Measurements from ENCODE around the gene CFL2. TPM values are rescaled to one million over a fixed set of nuclear protein-coding genes. Genes with fewer than 3 reads are reported as not detected.
"Not testable (repeated sequence)": the region's sequence is repeated elsewhere in the genome, so short reads cannot be mapped to it uniquely, and the experiment has no call there.

The CFL2 gene
- 10 to 100 TPM; 60.0 to 80.8 (median 65.7) TPM for polyA plus RNA-seq (ENCODE audit: insufficient read length in 3 of 3)
- long read RNA-seq, donor 1, full-length matches to known transcripts, result 14 of 14 reads
- long read RNA-seq, donor 1, partial matches to known transcripts, result 0 of 14 reads
- long read RNA-seq, donor 1, other reads (novel, unspliced or antisense), result 0 of 14 reads
- long read RNA-seq, donor 2, full-length matches to known transcripts, result 10 of 10 reads
- long read RNA-seq, donor 2, partial matches to known transcripts, result 0 of 10 reads
- long read RNA-seq, donor 2, other reads (novel, unspliced or antisense), result 0 of 10 reads
- long read RNA-seq, donor 3, full-length matches to known transcripts, result 22 of 27 reads
- long read RNA-seq, donor 3, partial matches to known transcripts, result 5 of 27 reads
- long read RNA-seq, donor 3, other reads (novel, unspliced or antisense), result 0 of 27 reads
- long read RNA-seq, donor 4, full-length matches to known transcripts, result 22 of 22 reads
- long read RNA-seq, donor 4, partial matches to known transcripts, result 0 of 22 reads
- long read RNA-seq, donor 4, other reads (novel, unspliced or antisense), result 0 of 22 reads
- long read RNA-seq, donor 5, result 0 reads
- long read RNA-seq, donor 6, full-length matches to known transcripts, result 24 of 24 reads
- long read RNA-seq, donor 6, partial matches to known transcripts, result 0 of 24 reads
- long read RNA-seq, donor 6, other reads (novel, unspliced or antisense), result 0 of 24 reads
- long read RNA-seq, donor 7, full-length matches to known transcripts, result 19 of 19 reads
- long read RNA-seq, donor 7, partial matches to known transcripts, result 0 of 19 reads
- long read RNA-seq, donor 7, other reads (novel, unspliced or antisense), result 0 of 19 reads
- long read RNA-seq, donor 8, result 0 reads
- long read RNA-seq, donor 9, full-length matches to known transcripts, result 14 of 14 reads
- long read RNA-seq, donor 9, partial matches to known transcripts, result 0 of 14 reads
- long read RNA-seq, donor 9, other reads (novel, unspliced or antisense), result 0 of 14 reads
- long read RNA-seq, donor 10, full-length matches to known transcripts, result 21 of 21 reads
- long read RNA-seq, donor 10, partial matches to known transcripts, result 0 of 21 reads
- long read RNA-seq, donor 10, other reads (novel, unspliced or antisense), result 0 of 21 reads
- long read RNA-seq, donor 11, full-length matches to known transcripts, result 14 of 14 reads
- long read RNA-seq, donor 11, partial matches to known transcripts, result 0 of 14 reads
- long read RNA-seq, donor 11, other reads (novel, unspliced or antisense), result 0 of 14 reads
- long read RNA-seq, donor 12, full-length matches to known transcripts, result 6 of 6 reads
- long read RNA-seq, donor 12, partial matches to known transcripts, result 0 of 6 reads
- long read RNA-seq, donor 12, other reads (novel, unspliced or antisense), result 0 of 6 reads
- long read RNA-seq, donor 13, result 0 reads
- long read RNA-seq, donor 14, full-length matches to known transcripts, result 7 of 14 reads
- long read RNA-seq, donor 14, partial matches to known transcripts, result 7 of 14 reads
- long read RNA-seq, donor 14, other reads (novel, unspliced or antisense), result 0 of 14 reads
- long read RNA-seq, donor 15, full-length matches to known transcripts, result 8 of 8 reads
- long read RNA-seq, donor 15, partial matches to known transcripts, result 0 of 8 reads
- long read RNA-seq, donor 15, other reads (novel, unspliced or antisense), result 0 of 8 reads
- long read RNA-seq, donor 16, full-length matches to known transcripts, result 43 of 54 reads
- long read RNA-seq, donor 16, partial matches to known transcripts, result 11 of 54 reads
- long read RNA-seq, donor 16, other reads (novel, unspliced or antisense), result 0 of 54 reads

GRCh38 chr14:34714320-34715126 is at the start of gene CFL2:
Gene CFL2, minus strand, starts transcription at chr14:34714593. Its CDS starts 53 bp downstream, at chr14:34714540.
- peak in 10 of 11 donors; percentile 49 to 78 (median 68) for DNase-seq (ENCODE audit: extremely low read depth in 1 of 11, low read depth in 9 of 11, low spot score in 4 of 11)

- no peak for DNase-seq (ENCODE audit: extremely low read depth in 1 of 11, low read depth in 9 of 11, low spot score in 4 of 11)
Observed at GRCh38 chr14:34755215-34755614, 40.8 kb upstream of the CFL2 start.

GRCh38 chr14:34754687-34755086 is 40.3 kb upstream of the CFL2 start:
- DNase-seq (ENCODE audit: extremely low read depth in 1 of 11, low read depth in 9 of 11, low spot score in 4 of 11), result no peak

- no peak for DNase-seq (ENCODE audit: extremely low read depth in 1 of 11, low read depth in 9 of 11, low spot score in 4 of 11)
Observed at GRCh38 chr14:34750670-34751069, 36.3 kb upstream of the CFL2 start.

GRCh38 chr14:34750233-34750632 is 35.8 kb upstream of the CFL2 start:
- DNase-seq (ENCODE audit: extremely low read depth in 1 of 11, low read depth in 9 of 11, low spot score in 4 of 11), result no peak

GRCh38 chr14:34749408-34749807 is 35.0 kb upstream of the CFL2 start:
- no peak for DNase-seq (ENCODE audit: extremely low read depth in 1 of 11, low read depth in 9 of 11, low spot score in 4 of 11)

- DNase-seq (ENCODE audit: extremely low read depth in 1 of 11, low read depth in 9 of 11, low spot score in 4 of 11), result no peak
Observed at GRCh38 chr14:34742270-34743115, 28.1 kb upstream of the CFL2 start.

GRCh38 chr14:34741840-34742239 is 27.4 kb upstream of the CFL2 start:
- DNase-seq (ENCODE audit: extremely low read depth in 1 of 11, low read depth in 9 of 11, low spot score in 4 of 11), result no peak

- DNase-seq (ENCODE audit: extremely low read depth in 1 of 11, low read depth in 9 of 11, low spot score in 4 of 11), result not testable (repeated sequence)
Observed at GRCh38 chr14:34740139-34740538, 25.7 kb upstream of the CFL2 start.

- DNase-seq (ENCODE audit: extremely low read depth in 1 of 11, low read depth in 9 of 11, low spot score in 4 of 11), result not testable (repeated sequence)
Observed at GRCh38 chr14:34737079-34737478, 22.7 kb upstream of the CFL2 start.

GRCh38 chr14:34733245-34733644 is 18.9 kb upstream of the CFL2 start:
- no peak for DNase-seq (ENCODE audit: extremely low read depth in 1 of 11, low read depth in 9 of 11, low spot score in 4 of 11)

GRCh38 chr14:34732802-34733201 is 18.4 kb upstream of the CFL2 start:
- no peak for DNase-seq (ENCODE audit: extremely low read depth in 1 of 11, low read depth in 9 of 11, low spot score in 4 of 11)

- DNase-seq (ENCODE audit: extremely low read depth in 1 of 11, low read depth in 9 of 11, low spot score in 4 of 11), result no peak
Observed at GRCh38 chr14:34723867-34724266, 9.5 kb upstream of the CFL2 start.

GRCh38 chr14:34722723-34723545 is 8.5 kb upstream of the CFL2 start:
- peak in 4 of 11 donors; percentile 38 to 71 (median 48) for DNase-seq (ENCODE audit: extremely low read depth in 1 of 11, low read depth in 9 of 11, low spot score in 4 of 11)

GRCh38 chr14:34721129-34721528 is 6.7 kb upstream of the CFL2 start:
- no peak for DNase-seq (ENCODE audit: extremely low read depth in 1 of 11, low read depth in 9 of 11, low spot score in 4 of 11)
